CMK (cell line): ENCODE results near the gene ABHD12B.

Source experiments
- DNase-seq: peaks from one replicate; pipeline ENCODE4 v3.0.0-alpha.2; 2010; ENCODE audit warnings: low read depth

ABHD12B gene

DNA sequence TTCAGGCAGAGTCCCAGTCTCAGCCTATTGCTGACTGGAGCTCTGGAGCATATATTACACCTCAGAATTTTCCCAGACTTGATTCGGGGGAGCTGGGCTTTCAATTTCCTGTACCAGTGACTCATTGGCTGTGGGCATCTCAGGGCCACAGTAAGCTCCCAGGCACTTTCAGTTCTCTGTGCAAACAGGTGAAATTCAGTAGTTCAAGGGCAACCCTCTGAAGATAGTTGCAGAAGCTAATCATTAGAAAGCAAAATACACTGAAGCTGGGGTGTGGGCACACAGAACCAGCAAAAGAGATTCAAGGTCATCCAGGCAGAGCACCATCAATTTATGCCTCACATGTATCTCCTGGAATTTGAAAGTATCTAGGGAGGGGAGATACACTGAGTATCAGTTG lies 32.8 kb upstream of the ABHD12B start:
- no peak for DNase-seq

DNA sequence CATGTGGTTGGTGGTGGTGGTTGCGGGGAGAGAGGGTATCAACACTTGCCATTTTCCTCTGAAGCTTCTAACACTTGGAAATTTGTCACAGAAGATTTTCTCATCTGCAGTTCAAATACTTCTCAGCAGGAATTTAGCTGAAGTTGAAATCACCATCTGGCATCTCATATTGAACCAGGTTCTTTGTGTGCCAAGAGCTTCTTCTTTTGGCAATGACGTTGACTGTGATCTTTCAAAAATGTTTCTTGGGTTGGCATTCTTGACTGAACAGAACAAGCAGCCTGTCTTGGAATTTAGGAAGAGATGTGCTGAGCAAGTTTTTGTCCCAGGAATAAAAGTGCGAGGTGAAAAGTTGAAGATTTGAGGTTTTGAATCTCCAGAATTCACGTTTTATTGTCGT lies 32.2 kb upstream of the ABHD12B start:
- no peak for DNase-seq

DNA sequence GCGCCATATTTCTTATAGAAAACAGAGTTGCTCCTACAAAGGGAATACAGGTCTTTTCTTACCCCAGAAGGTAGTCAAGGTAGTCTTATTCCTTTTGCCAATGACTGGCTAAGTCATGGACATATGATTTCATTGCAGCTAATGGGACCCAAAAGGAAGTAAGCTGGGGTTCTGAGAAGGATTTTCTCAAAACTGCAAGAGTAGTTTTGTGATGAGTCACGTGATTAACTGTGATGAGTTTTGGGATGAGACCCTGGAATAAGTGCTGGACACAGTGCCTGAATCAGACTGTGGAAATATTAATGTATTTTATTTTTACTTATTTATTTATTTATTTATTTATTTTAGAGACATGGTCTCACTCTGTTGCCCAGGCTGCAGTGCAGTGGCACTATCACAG lies 27.5 kb upstream of the ABHD12B start:
- no peak for DNase-seq

DNA sequence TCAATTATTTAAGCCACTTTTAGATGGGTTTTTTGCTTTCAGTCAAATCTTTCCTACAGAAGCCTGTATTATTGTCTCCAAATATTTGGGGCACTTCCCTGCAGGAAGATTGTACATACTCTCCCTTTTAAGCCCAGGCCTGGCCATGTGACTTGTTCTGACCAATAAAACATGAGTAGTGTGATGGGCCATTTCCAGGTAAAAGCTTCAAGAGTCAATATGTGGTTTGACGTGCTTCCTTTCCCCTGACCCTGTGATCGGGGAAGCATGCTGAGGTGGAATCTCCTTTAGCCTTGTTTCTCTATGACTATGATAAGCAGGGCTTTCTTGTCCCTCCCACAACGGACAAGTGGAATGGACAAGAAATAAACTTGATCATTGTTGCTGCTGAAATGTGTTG lies 26.7 kb upstream of the ABHD12B start:
- no peak for DNase-seq

DNA sequence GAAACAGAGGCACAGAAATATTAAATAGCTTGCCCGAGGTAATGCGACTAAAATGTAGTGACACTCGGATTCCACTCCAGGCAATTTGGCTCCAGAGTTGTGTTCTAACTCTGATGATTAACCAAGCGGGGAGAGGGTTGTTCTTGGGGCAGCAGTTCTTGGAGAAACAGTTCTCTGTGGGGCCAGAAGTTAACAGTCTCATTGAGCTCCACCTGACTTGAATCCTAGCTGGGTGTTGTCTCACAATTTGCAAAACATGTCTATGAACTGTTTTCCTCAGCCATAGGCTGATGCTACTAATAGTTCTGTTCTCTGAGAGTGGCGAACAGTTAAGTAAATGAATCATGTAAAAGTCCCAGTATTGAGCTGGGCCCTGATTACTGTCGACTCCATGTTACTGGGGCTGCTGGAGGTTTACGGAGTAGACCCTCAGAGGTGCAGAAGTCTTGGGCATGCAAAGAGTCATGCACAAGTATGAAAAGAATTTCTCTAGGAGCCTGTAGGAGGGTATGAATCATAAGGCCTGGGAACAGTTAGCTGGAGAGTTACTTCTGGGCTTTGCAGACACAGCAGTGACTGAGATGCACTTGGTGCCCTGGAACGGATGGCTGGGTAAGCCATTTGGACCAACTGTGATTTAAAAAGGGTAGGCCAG lies 25.5 kb upstream of the ABHD12B start:
- no peak for DNase-seq

DNA sequence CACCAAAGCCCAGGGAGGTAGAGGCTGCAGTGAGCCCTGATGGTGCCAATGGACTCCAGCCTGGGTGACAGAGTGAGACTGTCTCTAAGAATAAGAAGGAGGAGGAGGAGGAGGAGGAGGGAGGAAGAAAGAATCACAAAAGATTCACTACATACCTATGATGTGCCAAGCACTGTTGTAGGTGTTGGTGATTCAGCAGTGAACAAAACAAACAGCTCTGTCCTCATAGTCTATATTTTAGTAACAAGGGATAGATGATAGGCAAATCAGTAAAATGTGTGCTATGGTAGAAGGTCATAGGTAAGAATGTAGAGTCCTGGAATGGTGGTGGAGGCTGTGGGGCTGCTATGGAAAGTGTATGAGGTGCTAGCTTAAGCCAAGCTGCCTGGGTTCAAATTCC lies 18.0 kb upstream of the ABHD12B start:
- no peak for DNase-seq

DNA sequence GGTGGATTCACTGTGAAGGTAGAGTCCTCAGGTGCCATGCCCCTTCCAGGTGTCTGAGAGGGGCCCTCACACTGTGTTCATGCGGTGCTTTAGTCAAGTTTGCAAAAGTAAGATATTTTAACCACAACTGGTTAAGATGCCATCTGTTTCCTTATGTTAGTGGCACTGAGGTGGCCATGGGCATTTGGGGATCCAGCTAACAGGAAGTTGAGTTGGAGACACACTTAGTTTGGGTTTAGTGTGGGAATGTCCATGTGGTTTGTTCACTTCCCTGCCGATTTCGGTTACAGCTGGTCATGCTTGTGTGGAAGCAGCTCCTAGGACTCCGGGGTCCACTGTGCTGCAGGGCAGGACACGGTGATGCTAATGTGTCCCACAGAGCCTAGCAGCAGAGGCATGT lies 17.3 kb upstream of the ABHD12B start:
- DNase-seq, result no peak

DNA sequence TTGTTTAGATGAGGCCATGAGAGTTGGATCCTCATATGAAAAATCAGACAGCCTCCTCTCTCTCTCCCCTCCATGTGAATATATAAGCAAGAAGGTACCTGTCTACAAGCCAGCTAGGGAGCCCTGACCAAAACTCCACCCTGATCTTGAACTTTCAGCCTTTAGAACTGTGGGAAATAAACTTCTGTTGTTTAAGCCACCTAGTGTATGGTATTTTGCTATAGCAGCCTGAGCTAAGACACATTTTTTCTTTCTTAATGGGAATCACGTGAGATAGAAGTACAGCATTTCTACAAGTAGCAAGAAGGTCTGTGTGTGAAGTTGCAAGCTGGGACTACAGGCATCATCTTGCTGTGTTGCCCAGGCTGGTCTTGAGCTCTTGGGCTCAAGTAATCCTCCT lies 16.3 kb upstream of the ABHD12B start:
- no peak for DNase-seq

DNA sequence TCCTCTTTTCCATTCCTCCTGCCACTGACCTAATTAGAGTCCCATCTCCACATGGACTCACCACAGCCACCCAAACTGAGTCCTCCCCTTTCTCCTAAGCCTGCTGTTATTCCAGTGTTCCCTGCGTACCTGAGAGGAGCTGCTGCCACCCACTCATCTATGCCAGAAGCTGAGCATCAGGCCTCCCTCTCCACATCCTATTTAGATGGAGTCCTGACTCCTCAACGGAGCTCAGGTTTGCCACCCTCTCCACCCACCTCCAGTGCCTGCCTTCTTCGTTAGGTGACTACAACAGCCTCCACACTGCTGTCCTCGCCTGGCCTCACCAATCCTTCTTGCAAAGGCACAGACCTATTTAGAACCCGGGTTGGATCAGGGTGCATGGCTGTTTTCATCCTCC lies 15.2 kb upstream of the ABHD12B start:
- DNase-seq, result no peak

DNA sequence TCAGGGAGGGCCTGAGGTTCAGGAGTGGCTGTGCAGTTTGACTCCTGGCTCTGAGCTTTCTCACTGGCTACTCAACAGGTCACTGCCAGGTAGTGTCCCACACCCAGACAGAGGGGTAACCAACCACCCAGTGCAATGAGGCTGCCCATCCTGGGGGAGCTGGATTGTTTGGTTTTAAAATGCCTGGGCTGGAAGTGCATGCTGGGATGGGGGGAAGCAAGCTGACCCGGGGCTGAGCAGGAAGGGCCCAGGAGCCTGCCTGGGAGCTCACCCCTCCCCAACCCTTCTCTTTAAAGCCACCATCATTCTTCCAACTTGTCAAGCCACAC lies 12.6 kb upstream of the ABHD12B start:
- DNase-seq, result no peak

DNA sequence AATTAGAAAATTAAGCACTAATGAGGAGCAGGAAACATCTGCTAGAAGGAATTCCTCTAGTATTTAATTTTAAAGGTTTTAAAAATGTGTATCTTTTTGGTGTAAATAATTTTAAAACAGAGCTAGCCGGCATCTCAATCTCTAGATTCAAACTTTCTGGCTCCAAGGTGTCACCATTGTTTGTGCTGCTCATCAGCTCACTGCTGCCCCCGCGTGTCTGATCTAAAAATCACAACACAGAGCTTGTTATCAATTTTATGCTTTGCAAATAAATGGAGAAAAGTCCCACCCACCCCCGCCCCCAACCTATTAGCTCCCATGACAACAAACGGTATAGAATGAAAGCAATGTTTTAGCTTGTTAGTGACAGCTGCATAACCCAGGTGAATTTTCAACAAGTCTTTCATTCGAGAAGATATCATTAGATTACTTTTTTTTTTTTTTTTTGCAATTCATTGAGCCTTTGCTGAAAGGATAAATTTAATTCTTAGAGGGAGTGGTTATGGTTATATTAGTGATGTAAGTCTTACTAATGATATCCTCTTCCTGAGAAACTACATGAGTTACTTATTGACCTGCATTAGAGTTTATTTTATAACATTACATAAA lies 11.3 kb upstream of the ABHD12B start:
- peak; percentile 34 for DNase-seq

DNA sequence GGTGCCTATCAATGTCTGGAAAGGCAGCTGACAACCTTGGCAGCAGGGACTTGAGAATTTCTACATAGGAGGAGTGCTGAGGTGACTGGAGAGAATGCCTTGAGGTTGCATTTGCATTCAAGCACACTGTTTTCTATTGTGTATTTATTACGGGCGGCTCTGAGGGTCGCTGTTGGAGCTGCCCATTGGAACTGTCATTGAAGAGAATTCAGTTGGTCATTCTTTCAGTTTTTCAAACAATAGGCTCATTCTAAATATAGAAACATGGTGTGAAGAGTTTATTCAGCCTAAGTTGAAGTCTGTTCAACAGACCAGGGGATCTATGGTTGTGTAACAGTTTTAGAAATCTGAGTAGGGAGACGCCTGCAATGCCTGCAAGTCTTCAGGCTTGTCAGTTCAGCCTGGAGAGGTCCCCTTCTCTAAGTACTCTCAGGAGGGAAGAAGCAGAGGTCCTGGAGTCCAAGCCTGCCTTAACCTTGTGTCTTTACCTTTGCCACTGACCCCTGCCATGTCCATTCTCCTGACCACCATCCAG lies 9.8 kb upstream of the ABHD12B start:
- no peak for DNase-seq

DNA sequence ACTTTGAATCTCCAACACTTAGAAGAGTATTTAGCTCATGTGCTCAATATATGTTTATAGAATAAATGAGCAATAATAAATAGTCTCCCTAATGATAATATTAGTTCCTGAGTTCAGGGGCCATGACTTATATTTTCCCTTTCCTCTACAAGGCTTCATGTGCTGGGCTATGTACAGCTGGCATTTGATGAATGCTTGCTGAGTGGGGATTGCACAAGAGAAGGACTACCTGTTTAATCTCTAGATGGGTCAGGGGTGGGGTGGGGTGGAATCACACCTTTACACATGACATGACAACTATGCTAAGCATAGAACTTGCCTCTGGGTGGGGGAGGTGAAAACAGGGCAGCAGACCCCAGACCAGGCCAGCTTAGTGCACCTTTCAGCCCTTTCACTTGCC lies 7.6 kb upstream of the ABHD12B start:
- no peak for DNase-seq

DNA sequence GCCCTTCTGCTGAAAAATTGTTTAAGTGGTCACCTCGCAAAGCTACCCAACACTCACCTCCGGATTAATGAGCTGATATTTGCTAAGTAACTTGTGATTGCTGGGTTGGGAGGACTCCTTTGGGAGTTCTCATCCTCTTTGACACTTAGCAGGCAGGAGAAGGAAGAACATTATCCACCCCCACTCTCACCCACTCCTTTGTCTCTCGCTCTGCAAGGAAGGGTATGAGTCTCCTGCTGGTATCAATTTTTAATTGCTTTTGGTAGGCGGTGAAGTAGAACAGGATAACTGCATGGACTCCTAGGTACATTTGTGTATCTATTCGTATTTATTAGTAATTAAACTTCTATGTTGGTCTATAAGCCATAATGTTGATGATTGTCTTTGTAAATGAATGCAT lies 6.9 kb upstream of the ABHD12B start:
- no peak for DNase-seq

DNA sequence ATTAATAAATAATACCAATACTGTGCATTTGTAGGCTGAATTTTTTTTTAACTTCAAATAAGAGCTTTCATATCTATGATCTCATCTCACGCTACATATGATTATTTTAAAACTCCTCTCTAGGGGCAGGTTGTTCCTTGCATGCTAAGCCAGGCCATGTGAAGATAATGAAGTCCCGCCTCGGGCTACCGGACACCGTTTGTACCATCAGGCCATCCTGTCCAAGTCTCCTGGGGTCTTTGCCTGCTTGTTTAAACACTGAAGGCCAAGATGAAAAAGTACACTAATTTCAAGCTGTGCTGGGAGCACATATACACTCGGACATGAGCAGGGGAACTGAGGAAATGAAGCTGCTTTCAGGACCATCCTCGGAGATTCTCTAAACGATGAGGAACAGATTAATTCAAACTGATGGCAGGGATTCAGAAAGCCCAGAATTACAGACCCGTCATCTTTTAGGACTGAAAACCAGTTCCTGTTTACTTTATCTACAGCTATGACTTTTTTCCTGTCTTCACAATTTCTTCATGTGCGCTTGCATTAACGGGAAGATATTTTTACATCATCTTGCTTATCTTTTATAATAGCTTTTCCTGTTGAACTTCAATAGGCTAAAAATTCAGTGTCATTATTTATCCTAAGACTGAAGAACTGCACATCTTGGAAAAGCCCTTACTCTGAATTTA lies 6.3 kb upstream of the ABHD12B start:
- DNase-seq, result no peak

DNA sequence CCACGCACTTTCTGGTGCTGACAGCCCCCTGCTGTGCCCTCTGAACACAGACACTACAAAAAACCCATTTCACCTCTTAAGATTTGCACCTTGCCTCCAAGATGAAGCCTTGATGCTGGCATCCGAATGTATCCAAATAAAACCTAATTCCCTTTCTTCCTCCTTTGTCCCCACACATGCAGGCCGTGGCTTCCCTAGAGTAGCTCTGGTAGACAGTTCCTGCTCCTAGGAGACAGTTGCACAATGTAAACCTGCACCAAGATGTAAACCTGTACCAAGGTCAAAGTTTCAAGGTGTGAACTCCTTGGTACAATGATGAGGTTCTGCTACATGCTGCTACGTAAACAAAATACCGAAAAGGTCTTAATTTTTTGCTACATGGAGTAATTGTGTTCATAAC lies 625 bp upstream of the ABHD12B start:
- DNase-seq, result no peak

DNA sequence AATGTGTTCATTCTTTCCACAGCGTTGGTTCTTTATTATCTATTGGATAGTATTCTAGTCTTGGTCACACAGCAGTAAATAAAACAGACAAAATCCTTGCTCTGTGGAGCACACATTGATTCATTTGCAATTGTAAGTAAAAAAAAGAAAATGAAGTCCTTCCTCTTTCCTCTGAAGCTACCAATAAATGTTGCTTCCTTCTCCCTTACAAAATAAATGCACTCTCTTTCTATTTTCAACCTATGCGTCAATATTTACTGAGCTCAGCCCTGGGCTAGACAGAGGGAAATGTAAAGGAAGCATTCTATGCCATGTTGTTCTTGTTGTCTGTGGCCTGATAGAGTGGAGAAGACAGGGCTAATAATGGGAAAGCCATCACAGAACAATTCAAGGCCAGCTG lies 2.9 kb downstream of the ABHD12B start:
- DNase-seq, result no peak

DNA sequence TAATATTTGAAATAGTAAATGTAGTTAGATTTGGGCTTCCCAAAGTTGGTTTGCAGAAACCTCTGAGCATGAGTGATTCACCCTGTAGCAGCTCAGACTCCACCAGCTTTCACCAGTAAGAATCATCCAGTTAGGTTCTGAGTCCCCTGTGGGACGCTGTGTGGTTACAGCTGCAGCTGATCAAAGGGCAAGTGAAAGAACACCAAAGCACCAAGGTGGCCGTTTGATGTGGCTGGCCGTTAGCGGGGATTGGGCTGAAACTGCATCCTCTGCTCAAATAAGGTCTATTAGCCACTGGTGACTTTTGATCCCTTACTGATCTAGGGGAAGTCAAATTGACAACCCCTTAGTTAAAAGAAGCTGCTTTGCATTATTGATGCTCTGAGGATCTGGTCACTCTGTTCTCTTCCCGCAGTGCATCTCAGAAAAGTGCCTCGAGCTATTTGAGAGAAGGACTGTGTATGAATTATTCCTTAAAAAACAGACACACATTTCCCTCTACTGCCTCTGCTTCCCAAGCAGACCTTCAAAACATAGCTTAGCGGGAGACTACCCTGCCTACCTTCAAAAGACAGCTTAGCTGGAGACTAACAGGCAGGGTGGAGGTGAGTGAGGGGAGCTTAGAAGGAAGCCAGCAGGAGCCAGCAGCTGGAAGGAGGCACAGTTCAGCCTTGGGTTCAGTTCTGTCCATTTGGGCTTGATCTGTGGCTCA lies 3.7 kb downstream of the ABHD12B start:
- DNase-seq, result no peak

DNA sequence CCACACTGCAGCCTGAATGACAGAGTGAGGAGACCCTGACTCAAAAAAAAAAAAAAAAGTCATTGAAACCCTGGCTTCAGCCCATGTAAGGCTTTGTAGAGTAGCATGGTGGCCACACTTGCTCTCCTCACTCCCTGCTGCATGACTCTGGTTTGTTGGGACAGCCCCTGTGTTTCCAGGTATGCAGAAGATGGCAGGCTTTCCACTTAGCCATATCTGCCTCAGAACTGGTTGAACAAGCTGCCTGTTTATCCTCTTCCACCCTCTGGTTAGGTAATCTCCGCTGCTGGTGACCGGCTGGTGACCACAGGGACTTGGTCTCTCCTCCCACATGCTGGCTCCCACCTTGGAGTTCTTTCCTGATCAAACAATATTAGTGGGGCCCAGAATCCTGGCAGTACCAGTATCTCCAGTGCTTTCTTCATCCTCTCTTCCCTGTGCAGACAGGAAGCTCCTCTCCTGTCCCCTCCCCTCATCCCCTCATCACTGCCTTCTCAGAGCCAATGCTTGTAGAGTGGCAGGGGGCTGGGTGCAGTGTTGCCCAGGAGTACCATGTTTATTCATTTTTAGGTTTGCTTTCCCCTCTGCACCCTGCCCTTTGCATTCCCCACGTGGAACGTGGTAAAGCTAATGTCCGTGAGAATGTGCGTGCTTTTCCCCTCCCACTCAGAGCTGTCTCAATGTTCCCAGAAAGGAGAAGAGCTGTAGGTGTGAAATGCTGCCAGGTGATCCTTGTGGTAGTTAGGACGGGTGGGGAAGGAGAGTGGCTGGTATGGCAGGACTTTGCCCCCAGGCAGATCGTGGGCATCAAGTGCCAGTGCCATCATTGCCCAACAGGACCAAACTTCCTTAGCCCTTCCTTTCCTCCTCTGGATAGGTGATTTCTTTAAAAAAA lies 11.3 kb downstream of the ABHD12B start:
- DNase-seq, result no peak

DNA sequence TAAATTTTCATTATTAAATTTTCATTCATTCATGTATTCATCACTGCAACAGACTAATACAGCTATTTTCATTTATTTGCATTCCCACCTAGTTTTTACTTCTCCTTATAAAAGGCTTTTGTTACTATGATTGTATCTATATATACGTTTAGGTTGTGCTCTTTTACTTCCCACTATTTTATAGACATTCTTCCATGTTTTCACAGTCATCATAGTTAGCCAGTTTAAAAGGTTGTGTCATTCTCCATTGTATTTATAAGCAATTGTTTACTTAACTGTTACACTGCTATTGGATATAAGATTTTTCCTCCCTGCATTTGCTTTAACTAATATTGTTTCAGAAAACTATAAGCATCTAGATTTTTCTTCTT lies 12.0 kb downstream of the ABHD12B start:
- DNase-seq, result no peak

DNA sequence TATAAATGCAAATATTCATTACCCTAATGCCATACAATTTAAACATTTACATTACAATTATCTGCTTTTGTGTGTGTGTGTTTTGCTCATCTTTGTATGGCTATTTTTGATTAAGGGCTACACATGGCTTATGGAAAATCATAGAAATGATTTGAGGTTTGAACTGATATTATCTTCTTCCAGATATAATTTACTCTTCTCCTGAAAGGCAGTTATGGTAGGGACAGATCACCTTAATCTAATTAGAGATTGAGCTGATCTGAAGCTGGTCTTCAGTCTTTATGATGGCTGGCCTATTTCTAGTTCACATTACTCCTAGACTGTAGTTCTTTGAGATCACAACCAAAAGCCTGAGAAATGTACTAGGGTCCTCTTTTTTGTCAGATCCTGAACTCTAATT lies 15.6 kb downstream of the ABHD12B start:
- DNase-seq, result no peak

DNA sequence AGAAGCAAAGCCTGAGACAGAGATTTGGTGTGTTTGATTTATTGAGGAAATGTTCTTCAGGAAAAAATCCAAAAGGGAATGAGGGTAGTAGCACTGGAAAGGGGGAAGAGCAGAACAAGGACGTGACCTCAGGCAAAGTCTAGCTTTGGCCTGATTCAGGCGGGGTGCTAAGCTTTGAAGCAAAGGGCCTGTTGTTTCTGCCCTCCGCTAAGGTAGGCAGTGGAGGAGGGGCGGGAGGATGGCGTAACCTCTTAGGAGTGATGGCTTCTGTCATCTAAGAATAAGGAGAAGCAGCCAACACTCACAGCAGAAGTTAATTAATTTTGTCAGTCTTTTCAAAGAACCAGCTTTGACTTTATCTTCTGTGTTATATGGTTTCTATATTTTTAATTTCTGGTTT lies 20.4 kb downstream of the ABHD12B start:
- DNase-seq, result no peak
